ENCODE data around the gene FRMPD2. TPM values are rescaled to one million over a fixed set of nuclear protein-coding genes. Genes with fewer than 3 reads are reported as not detected.
"Not testable (repeated sequence)": the region's sequence is repeated elsewhere in the genome, so short reads cannot be mapped to it uniquely, and the experiment has no call there.

The FRMPD2 gene
- total and polyA plus RNA-seq, 2 experiments from 2014 or later = not detected

DNA sequence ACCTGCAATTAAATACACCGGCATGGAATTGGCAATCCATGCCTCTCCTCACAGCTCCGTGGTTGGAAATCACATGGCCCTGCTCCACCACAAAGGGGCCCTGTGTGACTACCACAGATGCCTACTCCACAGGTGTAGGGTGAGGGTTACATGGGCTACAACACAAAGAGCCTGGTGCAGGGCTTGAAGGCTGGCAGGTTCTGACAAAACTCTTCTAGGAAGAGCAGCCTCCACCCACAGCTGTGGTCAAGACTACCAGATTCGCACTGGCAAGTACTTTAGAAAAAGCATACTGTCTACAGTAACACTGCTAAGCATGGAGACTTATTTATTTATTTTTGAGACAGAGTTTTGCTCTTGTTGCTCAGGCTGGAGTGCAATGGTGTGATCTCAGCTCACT lies 126.9 kb downstream of the FRMPD2 start:
- H3F3A ChIP-seq (ENCODE audit: insufficient read depth); H3K79me2 ChIP-seq (ENCODE audit: insufficient read depth); H3K4me1 ChIP-seq (ENCODE audit: insufficient read depth); H3K4me2 ChIP-seq (ENCODE audit: unreplicated experiment); H3K9ac ChIP-seq; H4K20me1 ChIP-seq (ENCODE audit: insufficient read depth); H3K9me3 ChIP-seq (ENCODE audit: low read depth); H2AFZ ChIP-seq; H3K4me3 ChIP-seq; H3K9me2 ChIP-seq (ENCODE audit: insufficient read depth); H3K36me3 ChIP-seq (ENCODE audit: low read depth); H3K27me3 ChIP-seq (replicated peaks; ENCODE audit: insufficient read depth); in situ Hi-C loops (cut with MboI); H3K27ac ChIP-seq; DNase-seq: not testable (repeated sequence)
- WGBS, 2 experiments (ENCODE audit: low coverage in 1 of 2, low lambda C conversion rate in 2 of 2, missing lambda C conversion rate in 2 of 2) = 0 to 38% methylated on average over 1 of the region's 3 CpGs

- H3K9me3 ChIP-seq (ENCODE audit: low read depth); H3K9ac ChIP-seq; H3K9me2 ChIP-seq (ENCODE audit: insufficient read depth); H3K27me3 ChIP-seq (replicated peaks; ENCODE audit: insufficient read depth); H3K4me3 ChIP-seq; H3K79me2 ChIP-seq (ENCODE audit: insufficient read depth); H3K4me1 ChIP-seq (ENCODE audit: insufficient read depth); H3F3A ChIP-seq (ENCODE audit: insufficient read depth); H2AFZ ChIP-seq; in situ Hi-C loops (cut with MboI); H3K4me2 ChIP-seq (ENCODE audit: unreplicated experiment); H4K20me1 ChIP-seq (ENCODE audit: insufficient read depth); H3K36me3 ChIP-seq (ENCODE audit: low read depth); DNase-seq; H3K27ac ChIP-seq: not testable (repeated sequence)
- no CpG with 5 or more reads among the region's 10 CpGs for WGBS, 2 experiments (ENCODE audit: low coverage in 1 of 2, low lambda C conversion rate in 2 of 2, missing lambda C conversion rate in 2 of 2)
Observed at GRCh38 chr10:48143721-48144642, 130.5 kb downstream of the FRMPD2 start.

- H3K27me3 ChIP-seq (replicated peaks; ENCODE audit: insufficient read depth); H3K4me1 ChIP-seq (ENCODE audit: insufficient read depth); H3K9me3 ChIP-seq (ENCODE audit: low read depth); H4K20me1 ChIP-seq (ENCODE audit: insufficient read depth); in situ Hi-C loops (cut with MboI); H3F3A ChIP-seq (ENCODE audit: insufficient read depth); DNase-seq; H3K9me2 ChIP-seq (ENCODE audit: insufficient read depth); H3K79me2 ChIP-seq (ENCODE audit: insufficient read depth); H3K4me3 ChIP-seq; H3K4me2 ChIP-seq (ENCODE audit: unreplicated experiment); H2AFZ ChIP-seq; H3K9ac ChIP-seq; H3K36me3 ChIP-seq (ENCODE audit: low read depth); H3K27ac ChIP-seq: not testable (repeated sequence)
- 46 to 63% methylated on average over 1 to 2 of the region's 3 CpGs for WGBS, 2 experiments (ENCODE audit: low coverage in 1 of 2, low lambda C conversion rate in 2 of 2, missing lambda C conversion rate in 2 of 2)
Observed at GRCh38 chr10:48140949-48141348, 133.5 kb downstream of the FRMPD2 start.

- H3K79me2 ChIP-seq (ENCODE audit: insufficient read depth); H3F3A ChIP-seq (ENCODE audit: insufficient read depth); H3K4me1 ChIP-seq (ENCODE audit: insufficient read depth); DNase-seq; H3K9me2 ChIP-seq (ENCODE audit: insufficient read depth); H3K27me3 ChIP-seq (replicated peaks; ENCODE audit: insufficient read depth); H3K9ac ChIP-seq; H2AFZ ChIP-seq; H3K9me3 ChIP-seq (ENCODE audit: low read depth); H3K36me3 ChIP-seq (ENCODE audit: low read depth); in situ Hi-C loops (cut with MboI); H3K4me3 ChIP-seq; H4K20me1 ChIP-seq (ENCODE audit: insufficient read depth); H3K4me2 ChIP-seq (ENCODE audit: unreplicated experiment); H3K27ac ChIP-seq: not testable (repeated sequence)
- WGBS, 2 experiments (ENCODE audit: low coverage in 1 of 2, low lambda C conversion rate in 2 of 2, missing lambda C conversion rate in 2 of 2) = 78 to 87% methylated on average over 11 to 19 of the region's 53 CpGs
Observed at GRCh38 chr10:48139953-48140850, 134.3 kb downstream of the FRMPD2 start.

DNA sequence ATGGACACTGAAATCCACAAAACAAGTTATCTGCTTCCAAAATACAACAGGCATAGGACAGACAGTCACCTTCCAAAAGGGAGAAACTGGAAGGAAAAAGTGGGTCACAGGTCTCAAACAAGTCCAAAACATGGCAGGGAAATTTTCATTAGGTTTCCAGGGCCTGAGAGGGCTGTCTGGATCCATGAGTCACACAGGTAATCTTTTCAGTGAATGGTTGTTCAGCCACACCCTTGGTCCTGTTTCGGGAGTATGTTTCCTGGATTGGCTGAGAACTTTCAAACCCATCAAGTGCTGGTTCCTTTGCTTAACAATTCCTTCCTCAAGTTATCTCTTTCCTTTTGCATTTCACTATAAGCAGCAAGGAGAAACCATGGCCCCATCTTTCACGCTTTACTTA lies 145.5 kb downstream of the FRMPD2 start:
- H3K27me3 ChIP-seq (replicated peaks; ENCODE audit: insufficient read depth); in situ Hi-C loops (cut with MboI); H3K36me3 ChIP-seq (ENCODE audit: low read depth); H3K79me2 ChIP-seq (ENCODE audit: insufficient read depth); H3K4me3 ChIP-seq; H3F3A ChIP-seq (ENCODE audit: insufficient read depth); H3K9me2 ChIP-seq (ENCODE audit: insufficient read depth); H3K4me1 ChIP-seq (ENCODE audit: insufficient read depth); H3K9me3 ChIP-seq (ENCODE audit: low read depth); H3K27ac ChIP-seq; H4K20me1 ChIP-seq (ENCODE audit: insufficient read depth); H2AFZ ChIP-seq; H3K9ac ChIP-seq; H3K4me2 ChIP-seq (ENCODE audit: unreplicated experiment); DNase-seq: not testable (repeated sequence)
- WGBS, 2 experiments (ENCODE audit: low coverage in 1 of 2, low lambda C conversion rate in 2 of 2, missing lambda C conversion rate in 2 of 2) = 63 to 75% methylated on average over 1 of the region's 2 CpGs

- H3K4me2 ChIP-seq (ENCODE audit: unreplicated experiment); H3F3A ChIP-seq (ENCODE audit: insufficient read depth); H3K4me3 ChIP-seq; H3K27ac ChIP-seq; in situ Hi-C loops (cut with MboI); H3K9me3 ChIP-seq (ENCODE audit: low read depth); H3K9ac ChIP-seq; DNase-seq; H2AFZ ChIP-seq; H3K36me3 ChIP-seq (ENCODE audit: low read depth); H4K20me1 ChIP-seq (ENCODE audit: insufficient read depth); H3K79me2 ChIP-seq (ENCODE audit: insufficient read depth); H3K9me2 ChIP-seq (ENCODE audit: insufficient read depth); H3K4me1 ChIP-seq (ENCODE audit: insufficient read depth); H3K27me3 ChIP-seq (replicated peaks; ENCODE audit: insufficient read depth): not testable (repeated sequence)
- no CpG with 5 or more reads among the region's 2 CpGs for WGBS, 2 experiments (ENCODE audit: low coverage in 1 of 2, low lambda C conversion rate in 2 of 2, missing lambda C conversion rate in 2 of 2)
Observed at GRCh38 chr10:48126251-48126650, 148.2 kb downstream of the FRMPD2 start.

GRCh38 chr10:48125631-48126030 lies 148.9 kb downstream of the FRMPD2 start:
- H3K27ac ChIP-seq; H3K9ac ChIP-seq; H3K9me3 ChIP-seq (ENCODE audit: low read depth); H3K27me3 ChIP-seq (replicated peaks; ENCODE audit: insufficient read depth); H3K36me3 ChIP-seq (ENCODE audit: low read depth); H4K20me1 ChIP-seq (ENCODE audit: insufficient read depth); H3F3A ChIP-seq (ENCODE audit: insufficient read depth); H2AFZ ChIP-seq; H3K4me2 ChIP-seq (ENCODE audit: unreplicated experiment); H3K79me2 ChIP-seq (ENCODE audit: insufficient read depth); DNase-seq; H3K4me3 ChIP-seq; H3K9me2 ChIP-seq (ENCODE audit: insufficient read depth); H3K4me1 ChIP-seq (ENCODE audit: insufficient read depth); in situ Hi-C loops (cut with MboI): not testable (repeated sequence)
- WGBS, 2 experiments (ENCODE audit: low coverage in 1 of 2, low lambda C conversion rate in 2 of 2, missing lambda C conversion rate in 2 of 2) = 50% methylated on average over 2 of the region's 2 CpGs; no CpG with 5 or more reads in 1 of the 2 experiments
